CD14-positive monocyte (primary cell): ENCODE measurements around the gene NR1I3. TPM values are rescaled to one million over a fixed set of nuclear protein-coding genes. Genes with fewer than 3 reads are reported as not detected.

ENCODE experiments used
- DNase-seq, 3 donors: peaks; one replicate each; pipeline ENCODE4 v3.0.0-alpha.2; 2011 to 2022
- H2AFZ ChIP-seq: 2 replicates; pipeline ENCODE4 v1.6.0; 2012; ENCODE audit warnings: mild to moderate bottlenecking, low read depth, low read length, inconsistent platforms; ENCODE audit not compliant: insufficient read depth, poor library complexity, severe bottlenecking
- H3K27ac ChIP-seq, 2 donors: 1 replicate in 1 of 2; 2 replicates in 1 of 2; pipeline ENCODE4 v1.5.1; 2012 to 2013; ENCODE audit warnings: low read length in 2 of 2, control low read depth in 1 of 2, inconsistent platforms in 1 of 2, low read depth in 1 of 2, mild to moderate bottlenecking in 1 of 2
- H3K27me3 ChIP-seq, 2 donors: one replicate each; pipeline versions ENCODE4 v1.6.0 to v1.6.1; 2011 to 2013; ENCODE audit warnings: low read length in 2 of 2; ENCODE audit not compliant: control insufficient read depth in 2 of 2, insufficient read depth in 2 of 2
- H3K36me3 ChIP-seq, 2 donors: replicated peaks in 1 of 2; 1 replicate in 1 of 2; 2 replicates in 1 of 2; pipeline versions ENCODE4 v1.5.1 to v1.6.1; 2012 to 2013; ENCODE audit warnings: low read length in 2 of 2, control low read depth in 1 of 2, inconsistent platforms in 1 of 2, mild to moderate bottlenecking in 1 of 2; ENCODE audit not compliant: insufficient read depth in 2 of 2, control insufficient read depth in 1 of 2
- H3K4me1 ChIP-seq, 2 donors: 1 replicate in 1 of 2; 2 replicates in 1 of 2; pipeline versions ENCODE4 v1.5.1 to v1.6.1; 2012 to 2013; ENCODE audit warnings: low read length in 2 of 2, control low read depth in 1 of 2, inconsistent platforms in 1 of 2, mild to moderate bottlenecking in 1 of 2, moderate library complexity in 1 of 2; ENCODE audit not compliant: insufficient read depth in 2 of 2, control insufficient read depth in 1 of 2
- H3K4me2 ChIP-seq: replicated peaks from 2 replicates; pipeline ENCODE3; 2012; ENCODE audit warnings: low read length, moderate library complexity, mild to moderate bottlenecking; ENCODE audit not compliant: poor library complexity, severe bottlenecking; ENCODE audit errors: extremely low read depth
- H3K4me3 ChIP-seq, 3 experiments: fragments of 200-600 bp in 1 of 3; sonication (generic) in 1 of 3; replicated peaks in 1 of 3; 1 replicate in 2 of 3; 2 replicates in 1 of 3; pipeline ENCODE4 v1.5.1; 2011 to 2013; ENCODE audit warnings: low read length in 3 of 3, mild to moderate bottlenecking in 3 of 3, control low read depth in 2 of 3, low read depth in 2 of 3, inconsistent platforms in 1 of 3, moderate library complexity in 1 of 3
- H3K79me2 ChIP-seq: 2 replicates; pipeline ENCODE4 v1.6.0; 2012; ENCODE audit warnings: mild to moderate bottlenecking, control low read depth, inconsistent platforms, low read length, moderate library complexity; ENCODE audit not compliant: insufficient read depth
- H3K9ac ChIP-seq: 2 replicates; pipeline ENCODE4 v1.6.0; 2017; ENCODE audit warnings: low read length, mild to moderate bottlenecking; ENCODE audit not compliant: insufficient read depth, poor library complexity, severe bottlenecking
- H3K9me3 ChIP-seq, 2 donors: replicated peaks in 1 of 2; 1 replicate in 1 of 2; 2 replicates in 1 of 2; pipeline versions ENCODE4 v1.5.1 to v1.6.1; 2012 to 2013; ENCODE audit warnings: low read length in 2 of 2, control low read depth in 1 of 2; ENCODE audit not compliant: control insufficient read depth in 1 of 2, insufficient read depth in 1 of 2
- H4K20me1 ChIP-seq: 2 replicates; pipeline ENCODE4 v1.6.0; 2012; ENCODE audit warnings: mild to moderate bottlenecking, low read length, control low read depth, moderate library complexity; ENCODE audit not compliant: insufficient read depth
- H3K27ac Mint-ChIP-seq, 7 donors: one replicate each; pipeline ENCODE4 v1.8.0; 2020; ENCODE audit warnings: mild to moderate bottlenecking in 7 of 7, mixed read lengths in 7 of 7, moderate library complexity in 6 of 7, inconsistent platforms in 2 of 7
- H3K27me3 Mint-ChIP-seq, 3 donors: one replicate each; pipeline ENCODE4 v1.8.0; 2021 to 2022; ENCODE audit warnings: low read depth in 3 of 3, mild to moderate bottlenecking in 3 of 3, mixed read lengths in 3 of 3, moderate library complexity in 3 of 3, inconsistent platforms in 1 of 3
- H3K36me3 Mint-ChIP-seq, 2 donors: one replicate each; pipeline ENCODE4 v1.8.0; 2020; ENCODE audit warnings: mixed read lengths in 2 of 2, inconsistent platforms in 1 of 2, mild to moderate bottlenecking in 1 of 2
- H3K4me1 Mint-ChIP-seq: one replicate; pipeline ENCODE4 v1.8.0; 2020; ENCODE audit warnings: mild to moderate bottlenecking, mixed read lengths
- H3K4me3 Mint-ChIP-seq, 2 donors: one replicate each; pipeline ENCODE4 v1.8.0; 2020; ENCODE audit warnings: mild to moderate bottlenecking in 2 of 2, mixed read lengths in 2 of 2, moderate library complexity in 1 of 2
- H3K9me3 Mint-ChIP-seq, 7 donors: one replicate each; pipeline ENCODE4 v1.8.0; 2020 to 2022; ENCODE audit warnings: mixed read lengths in 7 of 7, mild to moderate bottlenecking in 6 of 7, moderate library complexity in 6 of 7, inconsistent platforms in 2 of 7
- CTCF ChIP-seq: fragments of 200-600 bp; IDR thresholded peaks from one replicate; pipeline ENCODE4 v1.8.0; 2022; ENCODE audit warnings: antibody characterized with exemption, mild to moderate bottlenecking
- WGBS: methylation state at CpG from one replicate; pipeline ENCODE4 v1.1.5; 2013; ENCODE audit warnings: missing lambda C conversion rate; ENCODE audit not compliant: insufficient coverage; 5-methylcytosine and 5-hydroxymethylcytosine counted together
- intact Hi-C, 2 donors: fragments of 100-400 bp; cut with micrococcal nuclease; formaldehyde crosslinking; loops; one replicate each; pipeline versions ENCODE4 v1.15.0 to v1.15.1; 2023
- polyA plus RNA-seq, 3 donors: library from polyadenylated mRNA; depleted of rRNA in 1 of 3; unstranded in 2 of 3; stranded (reverse) in 1 of 3; fragments of 300-500 nt in 2 of 3; fragments of >200 nt in 1 of 3; fragmentation: Illumina TruSeq in 2 of 3; gene quantifications; 1 replicate in 2 of 3; 2 replicates in 1 of 3; pipeline ENCODE4 v1.2.3, GENCODE V29; 2012 to 2021

NR1I3 gene
- polyA plus RNA-seq, 3 donors, result not detected

GRCh38 chr1:161266836-161267235 is 28.8 kb upstream of the NR1I3 start:
- H3K9me3 Mint-ChIP-seq, result peaks cover 0 to 3% (median 0%) of the 10 kb centered on the region in 7 donors
- 100% methylated on average over 1 of the region's 2 CpGs for WGBS
- Histone ChIP-seq H3K4me2 (no peak overlapping the region), H3K36me3 (no peaks in the 10 kb centered on the region), H3K9me3 (no peaks in the 10 kb centered on the region), H2AFZ (no peak overlapping the region), H3K4me3 (no peak overlapping the region), H3K9ac (no peak overlapping the region), H3K4me1 (peaks cover 12 to 16% of the 10 kb centered on the region in 2 donors), H4K20me1 (no peaks in the 10 kb centered on the region), H3K27ac (no peak overlapping the region), H3K79me2 (no peaks in the 10 kb centered on the region), H3K27me3 (peaks cover 0 to 2% of the 10 kb centered on the region in 2 donors)
- peaks cover 10% of the 10 kb centered on the region for H3K4me1 Mint-ChIP-seq
- no peak overlapping the region for H3K27ac Mint-ChIP-seq
- no peak for TF ChIP-seq CTCF
- H3K36me3 Mint-ChIP-seq, result no peaks in the 10 kb centered on the region
- H3K27me3 Mint-ChIP-seq, result peaks cover 3 to 10% (median 10%) of the 10 kb centered on the region in 3 donors
- no peak for DNase-seq
- H3K4me3 Mint-ChIP-seq, result no peak overlapping the region
- intact Hi-C loops, result no loop called here

- Histone ChIP-seq H3K4me1 (peaks cover 12 to 16% of the 10 kb centered on the region in 2 donors), H3K9ac (no peak overlapping the region), H3K27ac (no peak overlapping the region), H2AFZ (no peak overlapping the region), H3K4me2 (no peak overlapping the region), H3K79me2 (no peaks in the 10 kb centered on the region), H4K20me1 (no peaks in the 10 kb centered on the region), H3K27me3 (peaks cover 3 to 8% of the 10 kb centered on the region in 2 donors), H3K9me3 (no peaks in the 10 kb centered on the region), H3K4me3 (no peak overlapping the region), H3K36me3 (no peaks in the 10 kb centered on the region)
- no peak for TF ChIP-seq CTCF
- H3K27me3 Mint-ChIP-seq, result peaks cover 9 to 16% (median 12%) of the 10 kb centered on the region in 3 donors
- H3K4me3 Mint-ChIP-seq, result no peak overlapping the region
- DNase-seq, result no peak
- peaks cover 12% of the 10 kb centered on the region for H3K4me1 Mint-ChIP-seq
- H3K9me3 Mint-ChIP-seq, result peaks cover 0 to 3% (median 0%) of the 10 kb centered on the region in 7 donors
- WGBS, result 100% methylated on average over 1 of the region's 3 CpGs
- no peaks in the 10 kb centered on the region for H3K36me3 Mint-ChIP-seq
- H3K27ac Mint-ChIP-seq, result peak overlapping the region in 1 of 7 donors; percentile 48
- intact Hi-C loops, result no loop called here
These were observed 28.2 kb upstream of the NR1I3 start for GRCh38 chr1:161266202-161266601.
